Activated CD4-positive, alpha-beta T cell treated with anti-CD3 and anti-CD28 coated beads for 36 hours (primary cell): Measurements from ENCODE around the gene TK1. TPM values are rescaled to one million over a fixed set of nuclear protein-coding genes. Genes with fewer than 3 reads are reported as not detected.
A peak's percentile ranks its signal among the peaks of the same experiment; 100 is the strongest.

ENCODE experiments used
- ATAC-seq: fragments of 200-7000 bp; cut with Tn5 transposase; one replicate; pipeline ENCODE4 v1.10.0; 2021; ENCODE audit warnings: mild to moderate bottlenecking, moderate library complexity
- CTCF ChIA-PET: fragments of 350-600 bp; sonication (Branson Sonifier 250); formaldehyde crosslinking; loops from one replicate; lab custom pipeline; 2021; ENCODE audit warnings: antibody characterized with exemption; lab: Charles Lee
- POLR2A ChIA-PET: fragments of 350-600 bp; sonication (Branson Sonifier 250); formaldehyde crosslinking; loops from one replicate; lab custom pipeline; 2021; ENCODE audit warnings: antibody characterized with exemption, inconsistent platforms; lab: Charles Lee
- DNase-seq: peaks from one replicate; pipeline ENCODE4 v3.0.0-alpha.2; 2020
- H3K27ac Mint-ChIP-seq: one replicate; pipeline ENCODE4 v1.8.0; 2021; ENCODE audit warnings: mixed read lengths
- H3K27me3 Mint-ChIP-seq: one replicate; pipeline ENCODE4 v1.8.0; 2021; ENCODE audit warnings: mixed read lengths
- H3K36me3 Mint-ChIP-seq: one replicate; pipeline ENCODE4 v1.8.0; 2021; ENCODE audit warnings: low read depth, mixed read lengths
- H3K4me1 Mint-ChIP-seq: one replicate; pipeline ENCODE4 v1.8.0; 2021; ENCODE audit warnings: mixed read lengths
- H3K4me3 Mint-ChIP-seq: one replicate; pipeline ENCODE4 v1.8.0; 2021; ENCODE audit warnings: mild to moderate bottlenecking, moderate library complexity, mixed read lengths
- H3K9me3 Mint-ChIP-seq: one replicate; pipeline ENCODE4 v1.8.0; 2021; ENCODE audit warnings: low read depth, mixed read lengths
- intact Hi-C, 2 experiments: fragments of 100-400 bp; cut with DNase I in 1 of 2; cut with micrococcal nuclease in 1 of 2; formaldehyde crosslinking; loops; one replicate each; pipeline versions ENCODE4 v1.14.2 to v1.15.1; 2022 to 2024; cut with DNase I, micrococcal nuclease
- total RNA-seq, 2 experiments: library from RNA; stranded (reverse); gene quantifications; one replicate each; pipeline ENCODE4 v1.2.3, GENCODE V29; 2021

Gene TK1
- total RNA-seq, 2 experiments from 2014 or later = 157 to 195 TPM

DNA sequence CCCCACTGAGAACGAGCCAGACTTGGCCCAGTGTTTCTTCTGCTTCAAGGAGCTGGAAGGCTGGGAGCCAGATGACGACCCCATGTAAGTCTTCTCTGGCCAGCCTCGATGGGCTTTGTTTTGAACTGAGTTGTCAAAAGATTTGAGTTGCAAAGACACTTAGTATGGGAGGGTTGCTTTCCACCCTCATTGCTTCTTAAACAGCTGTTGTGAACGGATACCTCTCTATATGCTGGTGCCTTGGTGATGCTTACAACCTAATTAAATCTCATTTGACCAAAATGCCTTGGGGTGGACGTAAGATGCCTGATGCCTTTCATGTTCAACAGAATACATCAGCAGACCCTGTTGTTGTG lies 27.8 kb upstream of the TK1 start:
- Mint-ChIP-seq H3K4me3 (peak overlapping the region; percentile 89), H3K36me3 (peaks cover 25% of the 10 kb centered on the region), H3K27me3 (no peaks in the 10 kb centered on the region), H3K9me3 (no peaks in the 10 kb centered on the region), H3K4me1 (peaks cover 5% of the 10 kb centered on the region), H3K27ac (peak overlapping the region; percentile 78)
- POLR2A ChIA-PET = interaction anchor here (0.7 kb wide), 1 partner anchor 147 kb away, joined by 4 read pairs; no protein-coding TSS in a partner anchor
- ATAC-seq = no peak
- intact Hi-C loops = loop anchor here (1.0 kb wide), 8 partner anchors 27 to 795 kb away; partner anchors contain the start of genes AFMID (in 2 of the 2), TK1 (in 2 of the 2), CANT1 (in 1 of the 2) and SOCS3 (in 1 of the 2)
- no peak for DNase-seq
- CTCF ChIA-PET = interaction anchor here (1.1 to 1.8 kb wide), 3 partner anchors 37 to 102 kb away, joined by 5 to 7 read pairs (median 5); no protein-coding TSS in a partner anchor

- intact Hi-C loops = loop anchor here (1.0 kb wide), 8 partner anchors 27 to 795 kb away; partner anchors contain the start of genes AFMID (in 2 of the 2), TK1 (in 2 of the 2), CANT1 (in 1 of the 2) and SOCS3 (in 1 of the 2)
- peak; percentile 97 for DNase-seq
- CTCF ChIA-PET = interaction anchor here (0.6 to 1.8 kb wide), 6 partner anchors 38 to 197 kb away, joined by 3 to 7 read pairs (median 4); no protein-coding TSS in a partner anchor
Observed at GRCh38 chr17:78214016-78214705, 27.3 kb upstream of the TK1 start, which contains the start of gene BIRC5. BIRC5 (plus strand) TSS chr17:78214253; CDS start chr17:78214317, 64 bp downstream.

GRCh38 chr17:78211032-78211431 lies 24.2 kb upstream of the TK1 start:
- POLR2A ChIA-PET = no interaction called here
- Mint-ChIP-seq H3K4me3 (no peak overlapping the region), H3K36me3 (peaks cover 13% of the 10 kb centered on the region), H3K27ac (no peak overlapping the region), H3K9me3 (no peaks in the 10 kb centered on the region), H3K27me3 (no peaks in the 10 kb centered on the region), H3K4me1 (peaks cover 5% of the 10 kb centered on the region)
- CTCF ChIA-PET = no interaction called here
- DNase-seq (no peak), ATAC-seq (no peak)
- intact Hi-C loops = no loop called here

More at GRCh38 chr17:78214016-78214705, 27.3 kb upstream of the TK1 start, which contains the start of gene BIRC5:
- no peaks in the 10 kb centered on the region for H3K9me3 Mint-ChIP-seq
- H3K36me3 Mint-ChIP-seq = peaks cover 22% of the 10 kb centered on the region
- peak within 1 kb of the TSS; percentile 89 for H3K4me3 Mint-ChIP-seq
- POLR2A ChIA-PET = interaction anchor here (0.7 kb wide), 1 partner anchor 101 kb away, joined by 3 read pairs; no protein-coding TSS in a partner anchor
- peak; percentile 100 for ATAC-seq
- peaks cover 5% of the 10 kb centered on the region for H3K4me1 Mint-ChIP-seq
- no peaks in the 10 kb centered on the region for H3K27me3 Mint-ChIP-seq
- peak within 1 kb of the TSS; percentile 78 for H3K27ac Mint-ChIP-seq

DNA sequence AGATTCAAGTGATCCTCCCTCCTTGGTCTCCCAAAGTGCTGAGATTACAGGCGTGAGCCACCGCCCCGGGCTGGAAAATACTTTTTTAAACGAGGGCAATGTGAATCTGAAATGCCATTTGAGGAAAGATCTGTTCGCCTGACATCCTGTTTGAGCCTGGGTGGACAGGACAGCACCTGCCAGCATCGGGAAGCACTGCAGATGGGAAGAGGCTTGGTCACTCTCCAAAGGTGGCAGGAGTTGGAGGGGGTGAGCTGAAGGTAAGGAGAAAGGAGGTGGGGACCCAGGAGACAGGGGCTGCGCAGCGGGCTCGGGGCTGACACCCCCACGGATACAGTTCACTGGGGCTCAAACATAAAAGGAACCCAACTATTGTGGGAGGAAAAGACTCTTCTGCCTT lies 23.3 kb upstream of the TK1 start:
- POLR2A ChIA-PET = no interaction called here
- DNase-seq = no peak
- ATAC-seq = no peak
- Mint-ChIP-seq H3K4me3 (no peak overlapping the region), H3K27me3 (no peaks in the 10 kb centered on the region), H3K27ac (no peak overlapping the region), H3K9me3 (no peaks in the 10 kb centered on the region), H3K4me1 (no peaks in the 10 kb centered on the region), H3K36me3 (peaks cover 7% of the 10 kb centered on the region)
- CTCF ChIA-PET = no interaction called here
- intact Hi-C loops = no loop called here

- no peak for DNase-seq
- H3K4me3 Mint-ChIP-seq = no peak overlapping the region
- no peaks in the 10 kb centered on the region for H3K27me3 Mint-ChIP-seq
- peaks cover 2% of the 10 kb centered on the region for H3K36me3 Mint-ChIP-seq
- CTCF ChIA-PET = interaction anchor here (1.7 kb wide), 1 partner anchor 123 kb away, joined by 4 read pairs; no protein-coding TSS in a partner anchor
- no peak overlapping the region for H3K27ac Mint-ChIP-seq
- ATAC-seq = no peak
- no peaks in the 10 kb centered on the region for H3K9me3 Mint-ChIP-seq
- no peaks in the 10 kb centered on the region for H3K4me1 Mint-ChIP-seq
- intact Hi-C loops = no loop called here
- POLR2A ChIA-PET = no interaction called here
Observed at GRCh38 chr17:78208486-78208885, 21.6 kb upstream of the TK1 start.

- H3K27me3 Mint-ChIP-seq = no peaks in the 10 kb centered on the region
- ChIA-PET POLR2A (no interaction called here), CTCF (interaction anchor here (0.9 kb wide), 1 partner anchor 121 kb away, joined by 3 read pairs; no protein-coding TSS in a partner anchor)
- no peak for ATAC-seq
- no peak overlapping the region for H3K27ac Mint-ChIP-seq
- DNase-seq = no peak
- no peaks in the 10 kb centered on the region for H3K4me1 Mint-ChIP-seq
- no peaks in the 10 kb centered on the region for H3K9me3 Mint-ChIP-seq
- H3K4me3 Mint-ChIP-seq = no peak overlapping the region
- intact Hi-C loops = no loop called here
- H3K36me3 Mint-ChIP-seq = peaks cover 2% of the 10 kb centered on the region
Observed at GRCh38 chr17:78206298-78206697, 19.4 kb upstream of the TK1 start.

- POLR2A ChIA-PET = no interaction called here
- ATAC-seq = no peak
- no peak overlapping the region for H3K4me3 Mint-ChIP-seq
- DNase-seq = no peak
- no peaks in the 10 kb centered on the region for H3K9me3 Mint-ChIP-seq
- H3K36me3 Mint-ChIP-seq = peaks cover 2% of the 10 kb centered on the region
- no peaks in the 10 kb centered on the region for H3K4me1 Mint-ChIP-seq
- CTCF ChIA-PET = no interaction called here
- H3K27me3 Mint-ChIP-seq = no peaks in the 10 kb centered on the region
- no peak overlapping the region for H3K27ac Mint-ChIP-seq
- intact Hi-C loops = no loop called here
Observed at GRCh38 chr17:78205124-78205775, 18.4 kb upstream of the TK1 start.

GRCh38 chr17:78204387-78205123 lies 17.7 kb upstream of the TK1 start:
- POLR2A ChIA-PET = no interaction called here

GRCh38 chr17:78202666-78203065 lies 15.8 kb upstream of the TK1 start:
- POLR2A ChIA-PET = no interaction called here
- Mint-ChIP-seq H3K9me3 (no peaks in the 10 kb centered on the region), H3K36me3 (peaks cover 5% of the 10 kb centered on the region), H3K4me1 (peaks cover 5% of the 10 kb centered on the region), H3K27me3 (no peaks in the 10 kb centered on the region), H3K27ac (no peak overlapping the region), H3K4me3 (no peak overlapping the region)
- ATAC-seq (no peak), DNase-seq (no peak)
- intact Hi-C loops = no loop called here
- CTCF ChIA-PET = interaction anchor here (0.9 to 1.6 kb wide), 2 partner anchors 14 to 49 kb away, joined by 4 to 5 read pairs; no protein-coding TSS in a partner anchor

More at GRCh38 chr17:78204387-78205123, 17.7 kb upstream of the TK1 start:
- Mint-ChIP-seq H3K27ac (no peak overlapping the region), H3K36me3 (peaks cover 2% of the 10 kb centered on the region), H3K27me3 (no peaks in the 10 kb centered on the region), H3K9me3 (no peaks in the 10 kb centered on the region), H3K4me3 (no peak overlapping the region), H3K4me1 (no peaks in the 10 kb centered on the region)
- CTCF ChIA-PET = interaction anchor here (0.9 kb wide), 1 partner anchor 11 kb away, joined by 3 read pairs; no protein-coding TSS in a partner anchor
- DNase-seq = no peak
- ATAC-seq = no peak
- intact Hi-C loops = no loop called here

DNA sequence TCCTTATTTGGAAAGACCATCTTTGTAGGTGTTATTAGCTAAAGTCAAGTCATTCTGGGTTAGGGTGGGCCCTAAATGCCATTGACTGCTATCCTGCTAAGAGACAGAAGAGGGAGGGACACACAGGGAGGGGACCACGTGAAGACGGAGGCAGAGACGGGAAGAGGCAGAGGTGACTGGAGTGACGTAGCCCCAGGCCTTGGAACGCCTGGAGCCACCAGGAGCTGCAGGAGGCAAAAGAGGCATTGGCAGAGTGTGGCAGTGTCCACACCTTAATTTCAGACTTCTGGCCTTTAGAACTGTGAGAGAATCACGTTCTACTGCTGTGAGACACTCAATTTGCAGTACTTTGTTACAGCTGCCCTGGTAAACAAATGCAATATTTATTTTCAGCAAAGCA lies 13.6 kb upstream of the TK1 start:
- Mint-ChIP-seq H3K27ac (no peak overlapping the region), H3K36me3 (peaks cover 6% of the 10 kb centered on the region), H3K4me3 (no peak overlapping the region), H3K9me3 (no peaks in the 10 kb centered on the region), H3K27me3 (no peaks in the 10 kb centered on the region), H3K4me1 (peaks cover 5% of the 10 kb centered on the region)
- POLR2A ChIA-PET = no interaction called here
- intact Hi-C loops = no loop called here
- DNase-seq (no peak), ATAC-seq (no peak)
- CTCF ChIA-PET = interaction anchor here (0.9 kb wide), 1 partner anchor 505 kb away, joined by 3 read pairs; no protein-coding TSS in a partner anchor
